Fibroblast of the aortic adventitia (primary cell): ENCODE results near the gene GLUD2. TPM values are rescaled to one million over a fixed set of nuclear protein-coding genes. Genes with fewer than 3 reads are reported as not detected.
A peak's percentile ranks its signal among the peaks of the same experiment; 100 is the strongest.

Experiments
- DNase-seq: peaks from one replicate; pipeline ENCODE4 v3.0.0-alpha.2; 2010; ENCODE audit warnings: low read depth
- H3K4me3 ChIP-seq: 2 replicates; pipeline ENCODE4 v1.5.1; 2011; ENCODE audit warnings: low read depth, mild to moderate bottlenecking, control low read depth, low read length, moderate library complexity
- total RNA-seq: library from RNA; depleted of rRNA; stranded (reverse); fragments of >200 nt; gene quantifications from 2 replicates; pipeline ENCODE4 v1.2.3, GENCODE V29; 2012; ENCODE audit warnings: low replicate concordance
- TF ChIP-seq, protein P1 (sequence below): IDR thresholded peaks from 2 replicates; pipeline ENCODE4 v1.5.1; 2011; ENCODE audit warnings: mild to moderate bottlenecking, low read length, control low read depth, inconsistent platforms; ENCODE audit not compliant: insufficient read depth

Gene GLUD2
- total RNA-seq = 1.4 and 5.4 TPM in 2 replicates

DNA sequence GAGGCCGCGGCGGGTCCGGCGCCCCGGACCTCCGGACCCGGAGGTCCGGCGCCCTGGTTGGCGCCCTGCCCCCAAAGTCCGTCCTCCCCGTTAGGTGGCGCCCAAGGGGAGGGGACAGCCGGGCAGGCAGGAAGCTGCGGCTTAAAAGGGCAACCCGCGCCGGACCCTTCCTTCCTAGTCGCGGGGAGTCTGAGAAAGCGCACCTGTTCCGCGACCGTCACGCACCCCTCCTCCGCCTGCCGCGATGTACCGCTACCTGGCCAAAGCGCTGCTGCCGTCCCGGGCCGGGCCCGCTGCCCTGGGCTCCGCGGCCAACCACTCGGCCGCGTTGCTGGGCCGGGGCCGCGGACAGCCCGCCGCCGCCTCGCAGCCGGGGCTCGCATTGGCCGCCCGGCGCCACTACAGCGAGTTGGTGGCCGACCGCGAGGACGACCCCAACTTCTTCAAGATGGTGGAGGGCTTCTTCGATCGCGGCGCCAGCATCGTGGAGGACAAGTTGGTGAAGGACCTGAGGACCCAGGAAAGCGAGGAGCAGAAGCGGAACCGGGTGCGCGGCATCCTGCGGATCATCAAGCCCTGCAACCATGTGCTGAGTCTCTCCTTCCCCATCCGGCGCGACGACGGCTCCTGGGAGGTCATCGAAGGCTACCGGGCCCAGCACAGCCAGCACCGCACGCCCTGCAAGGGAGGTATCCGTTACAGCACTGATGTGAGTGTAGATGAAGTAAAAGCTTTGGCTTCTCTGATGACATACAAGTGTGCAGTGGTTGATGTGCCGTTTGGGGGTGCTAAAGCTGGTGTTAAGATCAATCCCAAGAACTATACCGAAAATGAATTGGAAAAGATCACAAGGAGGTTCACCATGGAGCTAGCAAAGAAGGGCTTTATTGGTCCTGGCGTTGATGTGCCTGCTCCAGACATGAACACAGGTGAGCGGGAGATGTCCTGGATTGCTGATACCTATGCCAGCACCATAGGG, at the start of gene GLUD2:
TSS of gene GLUD2 (plus strand) at position 170 of the 979 bp plus-strand sequence. CDS start at position 245, 75 bp downstream.
- TF ChIP-seq, protein P1, sequence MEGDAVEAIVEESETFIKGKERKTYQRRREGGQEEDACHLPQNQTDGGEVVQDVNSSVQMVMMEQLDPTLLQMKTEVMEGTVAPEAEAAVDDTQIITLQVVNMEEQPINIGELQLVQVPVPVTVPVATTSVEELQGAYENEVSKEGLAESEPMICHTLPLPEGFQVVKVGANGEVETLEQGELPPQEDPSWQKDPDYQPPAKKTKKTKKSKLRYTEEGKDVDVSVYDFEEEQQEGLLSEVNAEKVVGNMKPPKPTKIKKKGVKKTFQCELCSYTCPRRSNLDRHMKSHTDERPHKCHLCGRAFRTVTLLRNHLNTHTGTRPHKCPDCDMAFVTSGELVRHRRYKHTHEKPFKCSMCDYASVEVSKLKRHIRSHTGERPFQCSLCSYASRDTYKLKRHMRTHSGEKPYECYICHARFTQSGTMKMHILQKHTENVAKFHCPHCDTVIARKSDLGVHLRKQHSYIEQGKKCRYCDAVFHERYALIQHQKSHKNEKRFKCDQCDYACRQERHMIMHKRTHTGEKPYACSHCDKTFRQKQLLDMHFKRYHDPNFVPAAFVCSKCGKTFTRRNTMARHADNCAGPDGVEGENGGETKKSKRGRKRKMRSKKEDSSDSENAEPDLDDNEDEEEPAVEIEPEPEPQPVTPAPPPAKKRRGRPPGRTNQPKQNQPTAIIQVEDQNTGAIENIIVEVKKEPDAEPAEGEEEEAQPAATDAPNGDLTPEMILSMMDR = peak; percentile 43
- peak within 1 kb of the TSS; percentile 63 for H3K4me3 ChIP-seq
- DNase-seq = peak; percentile 22

DNA sequence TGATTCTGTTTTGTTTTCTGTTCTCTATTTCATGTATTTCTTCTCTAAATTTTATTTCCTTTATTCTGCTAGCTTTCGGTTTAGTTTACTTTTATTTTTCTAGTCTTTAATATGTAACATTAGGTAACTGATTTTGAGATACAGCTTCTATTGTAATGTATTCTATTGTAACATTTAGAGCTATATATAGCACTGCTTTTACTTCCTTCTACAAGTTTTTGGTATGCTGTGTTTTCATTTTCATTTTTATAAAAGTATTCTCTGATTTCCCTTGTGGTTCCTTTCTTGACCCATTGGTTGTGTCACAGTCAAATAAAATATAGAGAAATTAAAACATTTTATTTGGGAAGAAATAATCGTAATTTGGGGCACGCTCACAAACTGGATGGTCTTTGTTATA, 48.0 kb upstream of the GLUD2 start:
- DNase-seq = no peak
- TF ChIP-seq, protein P1 = no peak
- no peak overlapping the region for H3K4me3 ChIP-seq

DNA sequence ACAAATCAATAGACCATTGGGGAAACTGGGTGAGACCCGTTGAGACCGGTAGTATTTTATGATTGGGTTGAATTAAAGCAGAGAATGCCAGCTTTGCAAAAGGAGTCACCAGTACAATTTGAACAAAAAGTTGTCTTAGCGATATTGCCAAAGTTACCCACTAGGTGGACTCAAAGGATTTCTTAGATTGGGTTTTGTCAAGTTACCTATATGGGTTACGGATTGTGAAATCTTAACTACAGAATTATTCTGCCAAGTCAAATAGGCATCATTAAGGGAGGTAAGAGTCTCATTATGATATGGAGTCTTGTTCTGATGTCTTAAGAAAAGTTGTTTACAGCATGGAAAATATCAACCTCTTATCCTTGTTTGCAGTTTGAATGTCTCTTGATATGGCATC, 46.8 kb upstream of the GLUD2 start:
- peak; percentile 22 for DNase-seq

GRCh38 chrX:121008920-121009319, 38.5 kb upstream of the GLUD2 start:
- peak; percentile 2 for DNase-seq
- TF ChIP-seq, protein P1 = no peak
- H3K4me3 ChIP-seq = no peak overlapping the region

More for the DNA sequence above, 46.8 kb upstream of the GLUD2 start:
- no peak overlapping the region for H3K4me3 ChIP-seq
- TF ChIP-seq, protein P1 = peak; percentile 25

- no peak overlapping the region for H3K4me3 ChIP-seq
- TF ChIP-seq, protein P1 = no peak
- no peak for DNase-seq
Measured at GRCh38 chrX:121009764-121010163, 37.6 kb upstream of the GLUD2 start.

DNA sequence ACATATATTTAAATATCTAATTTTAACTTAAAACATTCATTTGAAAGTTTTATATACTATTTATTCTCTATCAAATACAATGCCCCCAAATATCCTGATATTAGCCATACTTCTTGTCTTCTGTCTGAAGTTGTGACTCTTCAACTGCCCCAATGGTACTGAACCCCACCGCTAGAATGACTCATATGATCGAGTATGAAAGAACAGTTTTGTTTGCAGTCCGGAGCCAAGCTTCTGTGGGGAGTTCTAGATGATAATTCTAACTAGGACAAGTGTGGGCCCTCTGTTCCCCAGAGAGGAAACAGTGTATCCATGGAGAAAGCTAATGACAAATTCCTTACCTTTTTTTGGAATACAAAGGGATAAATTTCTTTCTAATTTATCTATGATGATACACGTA, 37.2 kb upstream of the GLUD2 start:
- H3K4me3 ChIP-seq = no peak overlapping the region
- TF ChIP-seq, protein P1 = no peak
- DNase-seq = no peak
